CD14-positive monocyte (primary cell): ENCODE data around the gene DNAJB11. TPM values are rescaled to one million over a fixed set of nuclear protein-coding genes. Genes with fewer than 3 reads are reported as not detected.

ENCODE experiments used
- DNase-seq, 3 donors: peaks; one replicate each; pipeline ENCODE4 v3.0.0-alpha.2; 2011 to 2022
- H2AFZ ChIP-seq: 2 replicates; pipeline ENCODE4 v1.6.0; 2012; ENCODE audit warnings: mild to moderate bottlenecking, low read depth, low read length, inconsistent platforms; ENCODE audit not compliant: insufficient read depth, poor library complexity, severe bottlenecking
- H3K27ac ChIP-seq, 2 donors: 1 replicate in 1 of 2; 2 replicates in 1 of 2; pipeline ENCODE4 v1.5.1; 2012 to 2013; ENCODE audit warnings: low read length in 2 of 2, control low read depth in 1 of 2, inconsistent platforms in 1 of 2, low read depth in 1 of 2, mild to moderate bottlenecking in 1 of 2
- H3K27me3 ChIP-seq, 2 donors: one replicate each; pipeline versions ENCODE4 v1.6.0 to v1.6.1; 2011 to 2013; ENCODE audit warnings: low read length in 2 of 2; ENCODE audit not compliant: control insufficient read depth in 2 of 2, insufficient read depth in 2 of 2
- H3K36me3 ChIP-seq, 2 donors: replicated peaks in 1 of 2; 1 replicate in 1 of 2; 2 replicates in 1 of 2; pipeline versions ENCODE4 v1.5.1 to v1.6.1; 2012 to 2013; ENCODE audit warnings: low read length in 2 of 2, control low read depth in 1 of 2, inconsistent platforms in 1 of 2, mild to moderate bottlenecking in 1 of 2; ENCODE audit not compliant: insufficient read depth in 2 of 2, control insufficient read depth in 1 of 2
- H3K4me1 ChIP-seq, 2 donors: 1 replicate in 1 of 2; 2 replicates in 1 of 2; pipeline versions ENCODE4 v1.5.1 to v1.6.1; 2012 to 2013; ENCODE audit warnings: low read length in 2 of 2, control low read depth in 1 of 2, inconsistent platforms in 1 of 2, mild to moderate bottlenecking in 1 of 2, moderate library complexity in 1 of 2; ENCODE audit not compliant: insufficient read depth in 2 of 2, control insufficient read depth in 1 of 2
- H3K4me2 ChIP-seq: replicated peaks from 2 replicates; pipeline ENCODE3; 2012; ENCODE audit warnings: low read length, moderate library complexity, mild to moderate bottlenecking; ENCODE audit not compliant: poor library complexity, severe bottlenecking; ENCODE audit errors: extremely low read depth
- H3K4me3 ChIP-seq, 3 experiments: fragments of 200-600 bp in 1 of 3; sonication (generic) in 1 of 3; replicated peaks in 1 of 3; 1 replicate in 2 of 3; 2 replicates in 1 of 3; pipeline ENCODE4 v1.5.1; 2011 to 2013; ENCODE audit warnings: low read length in 3 of 3, mild to moderate bottlenecking in 3 of 3, control low read depth in 2 of 3, low read depth in 2 of 3, inconsistent platforms in 1 of 3, moderate library complexity in 1 of 3
- H3K79me2 ChIP-seq: 2 replicates; pipeline ENCODE4 v1.6.0; 2012; ENCODE audit warnings: mild to moderate bottlenecking, control low read depth, inconsistent platforms, low read length, moderate library complexity; ENCODE audit not compliant: insufficient read depth
- H3K9ac ChIP-seq: 2 replicates; pipeline ENCODE4 v1.6.0; 2017; ENCODE audit warnings: low read length, mild to moderate bottlenecking; ENCODE audit not compliant: insufficient read depth, poor library complexity, severe bottlenecking
- H3K9me3 ChIP-seq, 2 donors: replicated peaks in 1 of 2; 1 replicate in 1 of 2; 2 replicates in 1 of 2; pipeline versions ENCODE4 v1.5.1 to v1.6.1; 2012 to 2013; ENCODE audit warnings: low read length in 2 of 2, control low read depth in 1 of 2; ENCODE audit not compliant: control insufficient read depth in 1 of 2, insufficient read depth in 1 of 2
- H4K20me1 ChIP-seq: 2 replicates; pipeline ENCODE4 v1.6.0; 2012; ENCODE audit warnings: mild to moderate bottlenecking, low read length, control low read depth, moderate library complexity; ENCODE audit not compliant: insufficient read depth
- H3K27ac Mint-ChIP-seq, 7 donors: one replicate each; pipeline ENCODE4 v1.8.0; 2020; ENCODE audit warnings: mild to moderate bottlenecking in 7 of 7, mixed read lengths in 7 of 7, moderate library complexity in 6 of 7, inconsistent platforms in 2 of 7
- H3K27me3 Mint-ChIP-seq, 3 donors: one replicate each; pipeline ENCODE4 v1.8.0; 2021 to 2022; ENCODE audit warnings: low read depth in 3 of 3, mild to moderate bottlenecking in 3 of 3, mixed read lengths in 3 of 3, moderate library complexity in 3 of 3, inconsistent platforms in 1 of 3
- H3K36me3 Mint-ChIP-seq, 2 donors: one replicate each; pipeline ENCODE4 v1.8.0; 2020; ENCODE audit warnings: mixed read lengths in 2 of 2, inconsistent platforms in 1 of 2, mild to moderate bottlenecking in 1 of 2
- H3K4me1 Mint-ChIP-seq: one replicate; pipeline ENCODE4 v1.8.0; 2020; ENCODE audit warnings: mild to moderate bottlenecking, mixed read lengths
- H3K4me3 Mint-ChIP-seq, 2 donors: one replicate each; pipeline ENCODE4 v1.8.0; 2020; ENCODE audit warnings: mild to moderate bottlenecking in 2 of 2, mixed read lengths in 2 of 2, moderate library complexity in 1 of 2
- H3K9me3 Mint-ChIP-seq, 7 donors: one replicate each; pipeline ENCODE4 v1.8.0; 2020 to 2022; ENCODE audit warnings: mixed read lengths in 7 of 7, mild to moderate bottlenecking in 6 of 7, moderate library complexity in 6 of 7, inconsistent platforms in 2 of 7
- WGBS: methylation state at CpG from one replicate; pipeline ENCODE4 v1.1.5; 2013; ENCODE audit warnings: missing lambda C conversion rate; ENCODE audit not compliant: insufficient coverage; 5-methylcytosine and 5-hydroxymethylcytosine counted together
- intact Hi-C, 2 donors: fragments of 100-400 bp; cut with micrococcal nuclease; formaldehyde crosslinking; loops; one replicate each; pipeline versions ENCODE4 v1.15.0 to v1.15.1; 2023
- polyA plus RNA-seq, 3 donors: library from polyadenylated mRNA; depleted of rRNA in 1 of 3; unstranded in 2 of 3; stranded (reverse) in 1 of 3; fragments of 300-500 nt in 2 of 3; fragments of >200 nt in 1 of 3; fragmentation: Illumina TruSeq in 2 of 3; gene quantifications; 1 replicate in 2 of 3; 2 replicates in 1 of 3; pipeline ENCODE4 v1.2.3, GENCODE V29; 2012 to 2021
- TF ChIP-seq, protein P1 (sequence below): fragments of 200-600 bp; IDR thresholded peaks from one replicate; pipeline ENCODE4 v1.8.0; 2022; ENCODE audit warnings: antibody characterized with exemption, mild to moderate bottlenecking

The DNAJB11 gene
- polyA plus RNA-seq, 3 donors = 32.5 to 45.8 (median 44.6) TPM

DNA sequence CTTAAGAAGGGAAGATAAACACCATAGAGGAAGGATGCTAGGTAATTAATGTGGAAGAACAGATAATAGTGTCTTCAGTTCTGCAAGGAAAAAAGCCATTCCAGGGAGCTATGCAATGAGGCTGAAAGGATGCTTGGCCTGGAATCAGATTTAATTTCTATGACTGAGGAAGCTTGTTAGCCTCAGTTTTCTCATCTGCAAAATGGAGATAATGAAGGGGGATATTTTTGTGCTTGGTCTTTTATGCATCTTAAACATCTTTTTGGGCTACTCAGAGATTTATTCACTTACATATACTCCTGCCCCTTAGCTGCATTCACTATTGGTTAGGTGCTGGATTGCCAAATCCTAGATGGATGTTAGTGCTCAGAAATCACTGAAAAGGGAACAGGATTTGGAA lies 16.7 kb downstream of the DNAJB11 start:
- peaks cover 0 to 5% (median 0%) of the 10 kb centered on the region in 3 donors for H3K27me3 Mint-ChIP-seq
- Histone ChIP-seq H3K4me3 (no peak overlapping the region), H3K4me2 (no peak overlapping the region), H3K4me1 (no peaks in the 10 kb centered on the region), H3K79me2 (no peaks in the 10 kb centered on the region), H3K36me3 (peaks cover 37 to 43% of the 10 kb centered on the region in 2 donors), H3K9me3 (no peaks in the 10 kb centered on the region), H3K9ac (no peak overlapping the region), H4K20me1 (no peaks in the 10 kb centered on the region), H3K27me3 (no peaks in the 10 kb centered on the region), H2AFZ (no peak overlapping the region), H3K27ac (no peak overlapping the region)
- no peak for DNase-seq
- no peaks in the 10 kb centered on the region for H3K4me1 Mint-ChIP-seq
- H3K9me3 Mint-ChIP-seq = no peaks in the 10 kb centered on the region
- H3K27ac Mint-ChIP-seq = no peak overlapping the region
- H3K4me3 Mint-ChIP-seq = no peak overlapping the region
- intact Hi-C loops = no loop called here
- TF ChIP-seq, protein P1, sequence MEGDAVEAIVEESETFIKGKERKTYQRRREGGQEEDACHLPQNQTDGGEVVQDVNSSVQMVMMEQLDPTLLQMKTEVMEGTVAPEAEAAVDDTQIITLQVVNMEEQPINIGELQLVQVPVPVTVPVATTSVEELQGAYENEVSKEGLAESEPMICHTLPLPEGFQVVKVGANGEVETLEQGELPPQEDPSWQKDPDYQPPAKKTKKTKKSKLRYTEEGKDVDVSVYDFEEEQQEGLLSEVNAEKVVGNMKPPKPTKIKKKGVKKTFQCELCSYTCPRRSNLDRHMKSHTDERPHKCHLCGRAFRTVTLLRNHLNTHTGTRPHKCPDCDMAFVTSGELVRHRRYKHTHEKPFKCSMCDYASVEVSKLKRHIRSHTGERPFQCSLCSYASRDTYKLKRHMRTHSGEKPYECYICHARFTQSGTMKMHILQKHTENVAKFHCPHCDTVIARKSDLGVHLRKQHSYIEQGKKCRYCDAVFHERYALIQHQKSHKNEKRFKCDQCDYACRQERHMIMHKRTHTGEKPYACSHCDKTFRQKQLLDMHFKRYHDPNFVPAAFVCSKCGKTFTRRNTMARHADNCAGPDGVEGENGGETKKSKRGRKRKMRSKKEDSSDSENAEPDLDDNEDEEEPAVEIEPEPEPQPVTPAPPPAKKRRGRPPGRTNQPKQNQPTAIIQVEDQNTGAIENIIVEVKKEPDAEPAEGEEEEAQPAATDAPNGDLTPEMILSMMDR = no peak
- H3K36me3 Mint-ChIP-seq = peaks cover 39 to 44% of the 10 kb centered on the region in 2 donors

- peaks cover 23 to 28% of the 10 kb centered on the region in 2 donors for H3K36me3 ChIP-seq
- H3K27ac ChIP-seq = no peak overlapping the region
- WGBS = no CpG with 5 or more reads among the region's 2 CpGs
- H3K27me3 ChIP-seq = no peaks in the 10 kb centered on the region
- no peak for DNase-seq
- TF ChIP-seq, protein P1 = no peak
- Mint-ChIP-seq H3K4me3 (no peak overlapping the region), H3K27me3 (peaks cover 0 to 5% (median 0%) of the 10 kb centered on the region in 3 donors), H3K36me3 (peaks cover 25 to 31% of the 10 kb centered on the region in 2 donors), H3K27ac (no peak overlapping the region), H3K9me3 (no peaks in the 10 kb centered on the region), H3K4me1 (no peaks in the 10 kb centered on the region)
- no peak overlapping the region for H3K4me3 ChIP-seq
- no peak overlapping the region for H2AFZ ChIP-seq
- no peak overlapping the region for H3K4me2 ChIP-seq
- intact Hi-C loops = no loop called here
- no peaks in the 10 kb centered on the region for H3K4me1 ChIP-seq
- no peak overlapping the region for H3K9ac ChIP-seq
- H4K20me1 ChIP-seq = no peaks in the 10 kb centered on the region
- no peaks in the 10 kb centered on the region for H3K79me2 ChIP-seq
- H3K9me3 ChIP-seq = no peaks in the 10 kb centered on the region
These were observed 18.1 kb downstream of the DNAJB11 start for GRCh38 chr3:186588632-186589031.
